ENCODE results near the gene GAGE1.
"Not testable (repeated sequence)": the region's sequence is repeated elsewhere in the genome, so short reads cannot be mapped to it uniquely, and the experiment has no call there.

DNA sequence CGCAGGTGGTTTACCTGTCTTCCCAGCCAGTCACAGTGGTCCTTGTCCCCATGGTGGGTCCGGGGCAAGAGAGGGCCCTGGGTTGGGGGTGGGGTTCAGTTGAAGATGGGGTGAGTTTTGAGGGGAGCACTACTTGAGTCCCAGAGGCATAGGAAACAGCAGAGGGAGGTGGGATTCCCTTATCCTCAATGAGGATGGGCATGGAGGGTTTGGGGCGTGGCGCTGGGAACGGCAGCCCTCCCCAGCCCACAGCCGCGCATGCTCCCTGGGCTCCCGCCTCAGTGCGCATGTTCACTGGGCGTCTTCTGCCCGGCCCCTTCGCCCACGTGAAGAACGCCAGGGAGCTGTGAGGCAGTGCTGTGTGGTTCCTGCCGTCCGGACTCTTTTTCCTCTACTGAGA is 47.8 kb upstream of the GAGE1 start, which contains the start of gene GAGE12E:
- not testable (repeated sequence) for TF ChIP-seq ZNF367 (CRISPR knock-in tag; IDR thresholded peaks at IDR 0.05; ENCODE audit: borderline replicate concordance); TBL1XR1 (IDR thresholded peaks at IDR 0.05; ENCODE audit: borderline replicate concordance, low read length, partially characterized antibody); PTBP1 (IDR thresholded peaks at IDR 0.05; ENCODE audit: low read depth, low read length, poor library complexity, severe bottlenecking); ZSCAN12 (CRISPR knock-in tag; IDR thresholded peaks at IDR 0.05); POLR2A (IDR thresholded peaks at IDR 0.05; ENCODE audit: insufficient read depth in 1 of 2, low read depth in 2 of 2, low read length in 2 of 2); ZBTB20 (CRISPR knock-in tag; IDR thresholded peaks at IDR 0.05; ENCODE audit: borderline replicate concordance, low read depth); IRF2 (CRISPR knock-in tag; IDR thresholded peaks at IDR 0.05); CBX1 (IDR thresholded peaks at IDR 0.05; ENCODE audit: low read depth)
- TF ChIP-seq, protein P1, sequence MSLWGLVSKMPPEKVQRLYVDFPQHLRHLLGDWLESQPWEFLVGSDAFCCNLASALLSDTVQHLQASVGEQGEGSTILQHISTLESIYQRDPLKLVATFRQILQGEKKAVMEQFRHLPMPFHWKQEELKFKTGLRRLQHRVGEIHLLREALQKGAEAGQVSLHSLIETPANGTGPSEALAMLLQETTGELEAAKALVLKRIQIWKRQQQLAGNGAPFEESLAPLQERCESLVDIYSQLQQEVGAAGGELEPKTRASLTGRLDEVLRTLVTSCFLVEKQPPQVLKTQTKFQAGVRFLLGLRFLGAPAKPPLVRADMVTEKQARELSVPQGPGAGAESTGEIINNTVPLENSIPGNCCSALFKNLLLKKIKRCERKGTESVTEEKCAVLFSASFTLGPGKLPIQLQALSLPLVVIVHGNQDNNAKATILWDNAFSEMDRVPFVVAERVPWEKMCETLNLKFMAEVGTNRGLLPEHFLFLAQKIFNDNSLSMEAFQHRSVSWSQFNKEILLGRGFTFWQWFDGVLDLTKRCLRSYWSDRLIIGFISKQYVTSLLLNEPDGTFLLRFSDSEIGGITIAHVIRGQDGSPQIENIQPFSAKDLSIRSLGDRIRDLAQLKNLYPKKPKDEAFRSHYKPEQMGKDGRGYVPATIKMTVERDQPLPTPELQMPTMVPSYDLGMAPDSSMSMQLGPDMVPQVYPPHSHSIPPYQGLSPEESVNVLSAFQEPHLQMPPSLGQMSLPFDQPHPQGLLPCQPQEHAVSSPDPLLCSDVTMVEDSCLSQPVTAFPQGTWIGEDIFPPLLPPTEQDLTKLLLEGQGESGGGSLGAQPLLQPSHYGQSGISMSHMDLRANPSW (CRISPR knock-in tag; IDR thresholded peaks at IDR 0.05; ENCODE audit: borderline replicate concordance) = not testable (repeated sequence)
- TF ChIP-seq, protein P2, sequence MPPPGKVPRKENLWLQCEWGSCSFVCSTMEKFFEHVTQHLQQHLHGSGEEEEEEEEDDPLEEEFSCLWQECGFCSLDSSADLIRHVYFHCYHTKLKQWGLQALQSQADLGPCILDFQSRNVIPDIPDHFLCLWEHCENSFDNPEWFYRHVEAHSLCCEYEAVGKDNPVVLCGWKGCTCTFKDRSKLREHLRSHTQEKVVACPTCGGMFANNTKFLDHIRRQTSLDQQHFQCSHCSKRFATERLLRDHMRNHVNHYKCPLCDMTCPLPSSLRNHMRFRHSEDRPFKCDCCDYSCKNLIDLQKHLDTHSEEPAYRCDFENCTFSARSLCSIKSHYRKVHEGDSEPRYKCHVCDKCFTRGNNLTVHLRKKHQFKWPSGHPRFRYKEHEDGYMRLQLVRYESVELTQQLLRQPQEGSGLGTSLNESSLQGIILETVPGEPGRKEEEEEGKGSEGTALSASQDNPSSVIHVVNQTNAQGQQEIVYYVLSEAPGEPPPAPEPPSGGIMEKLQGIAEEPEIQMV (CRISPR knock-in tag; IDR thresholded peaks at IDR 0.05; ENCODE audit: low read depth) = not testable (repeated sequence)
- TF ChIP-seq, protein P3, sequence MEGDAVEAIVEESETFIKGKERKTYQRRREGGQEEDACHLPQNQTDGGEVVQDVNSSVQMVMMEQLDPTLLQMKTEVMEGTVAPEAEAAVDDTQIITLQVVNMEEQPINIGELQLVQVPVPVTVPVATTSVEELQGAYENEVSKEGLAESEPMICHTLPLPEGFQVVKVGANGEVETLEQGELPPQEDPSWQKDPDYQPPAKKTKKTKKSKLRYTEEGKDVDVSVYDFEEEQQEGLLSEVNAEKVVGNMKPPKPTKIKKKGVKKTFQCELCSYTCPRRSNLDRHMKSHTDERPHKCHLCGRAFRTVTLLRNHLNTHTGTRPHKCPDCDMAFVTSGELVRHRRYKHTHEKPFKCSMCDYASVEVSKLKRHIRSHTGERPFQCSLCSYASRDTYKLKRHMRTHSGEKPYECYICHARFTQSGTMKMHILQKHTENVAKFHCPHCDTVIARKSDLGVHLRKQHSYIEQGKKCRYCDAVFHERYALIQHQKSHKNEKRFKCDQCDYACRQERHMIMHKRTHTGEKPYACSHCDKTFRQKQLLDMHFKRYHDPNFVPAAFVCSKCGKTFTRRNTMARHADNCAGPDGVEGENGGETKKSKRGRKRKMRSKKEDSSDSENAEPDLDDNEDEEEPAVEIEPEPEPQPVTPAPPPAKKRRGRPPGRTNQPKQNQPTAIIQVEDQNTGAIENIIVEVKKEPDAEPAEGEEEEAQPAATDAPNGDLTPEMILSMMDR (CRISPR knock-in tag; IDR thresholded peaks at IDR 0.05) = not testable (repeated sequence)

All from HepG2 (cell line).